Measurements from ENCODE around the gene CD6.

Gene CD6

GRCh38 chr11:60955571-60955970, 15.9 kb upstream of the CD6 start:
- WGBS, 2 donors (ENCODE audit: extremely low coverage in 2 of 2, insufficient read length in 2 of 2, insufficient replicate concordance in 1 of 2), result no CpG with 5 or more reads among the region's 5 CpGs
- H4K8ac ChIP-seq (ENCODE audit: low read depth, low read length), result no peak overlapping the region
- no peak overlapping the region for H3K27ac ChIP-seq (replicated peaks; ENCODE audit: low read length)
- peaks cover 2% of the 10 kb centered on the region for H3K79me1 ChIP-seq (ENCODE audit: low read depth, low read length)
- no peak overlapping the region for H2BK15ac ChIP-seq (ENCODE audit: low read length)
- H3K4me3 ChIP-seq (ENCODE audit: low read length in 2 of 2), result no peak overlapping the region
- no peak overlapping the region for H2BK12ac ChIP-seq (ENCODE audit: low read length)
- no peaks in the 10 kb centered on the region for H3K36me3 ChIP-seq (replicated peaks in 1 of 2; ENCODE audit: control insufficient read depth in 2 of 2, insufficient read depth in 2 of 2, low read length in 2 of 2)
- H3K4me2 ChIP-seq (ENCODE audit: insufficient read depth, low read length, poor library complexity, severe bottlenecking), result no peak overlapping the region
- DNase-seq (ENCODE audit: low spot score), result no peak
- H2AK5ac ChIP-seq (ENCODE audit: low read depth, low read length), result peak overlapping the region; percentile 80
- no peak overlapping the region for H3K14ac ChIP-seq (ENCODE audit: low read length)
- H2BK5ac ChIP-seq (ENCODE audit: low read length), result no peak overlapping the region
- H3K9ac ChIP-seq (ENCODE audit: low read depth, low read length, poor library complexity), result no peak overlapping the region
- no peak overlapping the region for H2AFZ ChIP-seq (ENCODE audit: low read length)
- no peak overlapping the region for H2BK120ac ChIP-seq (ENCODE audit: low read depth, low read length)
- H3K27me3 ChIP-seq (ENCODE audit: control insufficient read depth in 3 of 3, insufficient read depth in 3 of 3, low read depth in 1 of 3, low read length in 3 of 3), result peaks cover 3 to 12% (median 6%) of the 10 kb centered on the region in 3 experiments
- H3K4ac ChIP-seq (ENCODE audit: low read length), result no peak overlapping the region
- H3K18ac ChIP-seq (ENCODE audit: low read length), result peak overlapping the region; percentile 4
- H3K9me3 ChIP-seq (replicated peaks in 1 of 2; ENCODE audit: control insufficient read depth in 2 of 2, insufficient read depth in 1 of 2, low read depth in 1 of 2, low read length in 2 of 2), result no peaks in the 10 kb centered on the region
- H4K91ac ChIP-seq (ENCODE audit: low read depth, low read length, poor library complexity), result no peak overlapping the region
- no peak overlapping the region for H3K23ac ChIP-seq (ENCODE audit: low read depth, low read length, poor library complexity)
- peaks cover 9 to 10% of the 10 kb centered on the region in 2 donors for H3K4me1 ChIP-seq (ENCODE audit: control insufficient read depth in 2 of 2, insufficient read depth in 1 of 2, low read depth in 1 of 2, low read length in 2 of 2)

- Histone ChIP-seq H2BK12ac (ENCODE audit: low read length) (no peak overlapping the region), H4K8ac (ENCODE audit: low read depth, low read length) (no peak overlapping the region), H2BK15ac (ENCODE audit: low read length) (no peak overlapping the region), H3K4me3 (ENCODE audit: low read length in 2 of 2) (no peak overlapping the region), H4K91ac (ENCODE audit: low read depth, low read length, poor library complexity) (no peak overlapping the region), H3K27ac (replicated peaks; ENCODE audit: low read length) (no peak overlapping the region), H3K4me2 (ENCODE audit: insufficient read depth, low read length, poor library complexity, severe bottlenecking) (no peak overlapping the region), H3K27me3 (ENCODE audit: control insufficient read depth in 3 of 3, insufficient read depth in 3 of 3, low read depth in 1 of 3, low read length in 3 of 3) (peaks cover 0 to 12% (median 0%) of the 10 kb centered on the region in 3 experiments), H2AK5ac (ENCODE audit: low read depth, low read length) (no peak overlapping the region), H2AFZ (ENCODE audit: low read length) (no peak overlapping the region), H3K9me3 (replicated peaks in 1 of 2; ENCODE audit: control insufficient read depth in 2 of 2, insufficient read depth in 1 of 2, low read depth in 1 of 2, low read length in 2 of 2) (no peaks in the 10 kb centered on the region), H2BK5ac (ENCODE audit: low read length) (no peak overlapping the region), H3K23ac (ENCODE audit: low read depth, low read length, poor library complexity) (peak overlapping the region; percentile 44), H3K4ac (ENCODE audit: low read length) (no peak overlapping the region), H3K9ac (ENCODE audit: low read depth, low read length, poor library complexity) (no peak overlapping the region), H2BK120ac (ENCODE audit: low read depth, low read length) (no peak overlapping the region), H3K18ac (ENCODE audit: low read length) (no peak overlapping the region), H3K36me3 (replicated peaks in 1 of 2; ENCODE audit: control insufficient read depth in 2 of 2, insufficient read depth in 2 of 2, low read length in 2 of 2) (no peaks in the 10 kb centered on the region), H3K4me1 (ENCODE audit: control insufficient read depth in 2 of 2, insufficient read depth in 1 of 2, low read depth in 1 of 2, low read length in 2 of 2) (peaks cover 3 to 4% of the 10 kb centered on the region in 2 donors), H3K14ac (ENCODE audit: low read length) (no peak overlapping the region), H3K79me1 (ENCODE audit: low read depth, low read length) (no peaks in the 10 kb centered on the region)
- WGBS, 2 donors (ENCODE audit: extremely low coverage in 2 of 2, insufficient read length in 2 of 2, insufficient replicate concordance in 1 of 2), result no CpG with 5 or more reads among the region's 4 CpGs
- DNase-seq (ENCODE audit: low spot score), result no peak
These were observed 14.3 kb upstream of the CD6 start for GRCh38 chr11:60957188-60957587.

GRCh38 chr11:60959431-60959830, 12.0 kb upstream of the CD6 start:
- no peak overlapping the region for H3K4me2 ChIP-seq (ENCODE audit: insufficient read depth, low read length, poor library complexity, severe bottlenecking)
- H2BK120ac ChIP-seq (ENCODE audit: low read depth, low read length), result no peak overlapping the region
- no peak overlapping the region for H3K23ac ChIP-seq (ENCODE audit: low read depth, low read length, poor library complexity)
- no peaks in the 10 kb centered on the region for H3K36me3 ChIP-seq (replicated peaks in 1 of 2; ENCODE audit: control insufficient read depth in 2 of 2, insufficient read depth in 2 of 2, low read length in 2 of 2)
- no peak overlapping the region for H4K8ac ChIP-seq (ENCODE audit: low read depth, low read length)
- H2BK15ac ChIP-seq (ENCODE audit: low read length), result no peak overlapping the region
- no peak overlapping the region for H4K91ac ChIP-seq (ENCODE audit: low read depth, low read length, poor library complexity)
- H2BK5ac ChIP-seq (ENCODE audit: low read length), result no peak overlapping the region
- H3K4ac ChIP-seq (ENCODE audit: low read length), result no peak overlapping the region
- H3K9ac ChIP-seq (ENCODE audit: low read depth, low read length, poor library complexity), result no peak overlapping the region
- H2BK12ac ChIP-seq (ENCODE audit: low read length), result no peak overlapping the region
- no peak overlapping the region for H3K14ac ChIP-seq (ENCODE audit: low read length)
- no peak overlapping the region for H2AK5ac ChIP-seq (ENCODE audit: low read depth, low read length)
- no peaks in the 10 kb centered on the region for H3K9me3 ChIP-seq (replicated peaks in 1 of 2; ENCODE audit: control insufficient read depth in 2 of 2, insufficient read depth in 1 of 2, low read depth in 1 of 2, low read length in 2 of 2)
- no peak overlapping the region for H3K27ac ChIP-seq (replicated peaks; ENCODE audit: low read length)
- no peaks in the 10 kb centered on the region for H3K79me1 ChIP-seq (ENCODE audit: low read depth, low read length)
- H3K18ac ChIP-seq (ENCODE audit: low read length), result no peak overlapping the region
- DNase-seq (ENCODE audit: low spot score), result no peak
- H3K4me3 ChIP-seq (ENCODE audit: low read length in 2 of 2), result no peak overlapping the region
- H3K4me1 ChIP-seq (ENCODE audit: control insufficient read depth in 2 of 2, insufficient read depth in 1 of 2, low read depth in 1 of 2, low read length in 2 of 2), result no peaks in the 10 kb centered on the region
- H2AFZ ChIP-seq (ENCODE audit: low read length), result no peak overlapping the region
- WGBS, 2 donors (ENCODE audit: extremely low coverage in 2 of 2, insufficient read length in 2 of 2, insufficient replicate concordance in 1 of 2), result no CpG with 5 or more reads among the region's 6 CpGs
- H3K27me3 ChIP-seq (ENCODE audit: control insufficient read depth in 3 of 3, insufficient read depth in 3 of 3, low read depth in 1 of 3, low read length in 3 of 3), result peaks cover 0 to 12% (median 0%) of the 10 kb centered on the region in 3 experiments

GRCh38 chr11:60960405-60960804, 11.1 kb upstream of the CD6 start:
- no peak overlapping the region for H2BK12ac ChIP-seq (ENCODE audit: low read length)
- no peak overlapping the region for H2AK5ac ChIP-seq (ENCODE audit: low read depth, low read length)
- no peak overlapping the region for H2AFZ ChIP-seq (ENCODE audit: low read length)
- no peak overlapping the region for H2BK15ac ChIP-seq (ENCODE audit: low read length)
- no peak overlapping the region for H4K8ac ChIP-seq (ENCODE audit: low read depth, low read length)
- no peak overlapping the region for H3K14ac ChIP-seq (ENCODE audit: low read length)
- no peaks in the 10 kb centered on the region for H3K9me3 ChIP-seq (replicated peaks in 1 of 2; ENCODE audit: control insufficient read depth in 2 of 2, insufficient read depth in 1 of 2, low read depth in 1 of 2, low read length in 2 of 2)
- no peak overlapping the region for H3K27ac ChIP-seq (replicated peaks; ENCODE audit: low read length)
- no peak overlapping the region for H3K4me3 ChIP-seq (ENCODE audit: low read length in 2 of 2)
- H3K9ac ChIP-seq (ENCODE audit: low read depth, low read length, poor library complexity), result no peak overlapping the region
- no peak overlapping the region for H2BK120ac ChIP-seq (ENCODE audit: low read depth, low read length)
- no peak overlapping the region for H3K4me2 ChIP-seq (ENCODE audit: insufficient read depth, low read length, poor library complexity, severe bottlenecking)
- H3K36me3 ChIP-seq (replicated peaks in 1 of 2; ENCODE audit: control insufficient read depth in 2 of 2, insufficient read depth in 2 of 2, low read length in 2 of 2), result no peaks in the 10 kb centered on the region
- H4K91ac ChIP-seq (ENCODE audit: low read depth, low read length, poor library complexity), result no peak overlapping the region
- no peak overlapping the region for H2BK5ac ChIP-seq (ENCODE audit: low read length)
- no peaks in the 10 kb centered on the region for H3K79me1 ChIP-seq (ENCODE audit: low read depth, low read length)
- no CpG with 5 or more reads among the region's 7 CpGs for WGBS, 2 donors (ENCODE audit: extremely low coverage in 2 of 2, insufficient read length in 2 of 2, insufficient replicate concordance in 1 of 2)
- peaks cover 0 to 11% (median 0%) of the 10 kb centered on the region in 3 experiments for H3K27me3 ChIP-seq (ENCODE audit: control insufficient read depth in 3 of 3, insufficient read depth in 3 of 3, low read depth in 1 of 3, low read length in 3 of 3)
- no peak for DNase-seq (ENCODE audit: low spot score)
- no peak overlapping the region for H3K18ac ChIP-seq (ENCODE audit: low read length)
- H3K23ac ChIP-seq (ENCODE audit: low read depth, low read length, poor library complexity), result no peak overlapping the region
- no peak overlapping the region for H3K4ac ChIP-seq (ENCODE audit: low read length)
- no peaks in the 10 kb centered on the region for H3K4me1 ChIP-seq (ENCODE audit: control insufficient read depth in 2 of 2, insufficient read depth in 1 of 2, low read depth in 1 of 2, low read length in 2 of 2)

All from neuronal stem cell (in vitro differentiated cells).